Endothelial cell of umbilical vein (primary cell): ENCODE results near the gene NUDT2. TPM values are rescaled to one million over a fixed set of nuclear protein-coding genes. Genes with fewer than 3 reads are reported as not detected.

Experiments used
- BruUV-seq: library from RNA; stranded (reverse); fragments of 400-500 nt; replicated peaks from 2 replicates; lab custom pipeline; 2021; lab: Mats Ljungman, UMichigan
- CTCF ChIA-PET: fragments of 300-600, 350-600 bp; sonication (Branson Sonifier 250); formaldehyde crosslinking; loops from one replicate; lab custom pipeline; 2021; ENCODE audit warnings: antibody characterized with exemption, inconsistent platforms; lab: Charles Lee
- POLR2A ChIA-PET: fragments of 300-600, 350-600 bp; sonication (Branson Sonifier 250); formaldehyde crosslinking; loops from one replicate; lab custom pipeline; 2021; ENCODE audit warnings: antibody characterized with exemption, inconsistent platforms; lab: Charles Lee
- DNase-seq: peaks from one replicate; pipeline ENCODE4 v3.0.0-alpha.2; 2011; ENCODE audit warnings: low read depth, low spot score
- FAIRE-seq: peaks from 2 replicates; lab custom pipeline; 2011; peaks lifted over from hg19 to GRCh38; lab: Jason Lieb, UNC
- H2AFZ ChIP-seq: 2 replicates; pipeline ENCODE4 v1.6.0; 2012; ENCODE audit warnings: low read depth, low read length, control low read depth, inconsistent platforms
- H3K27ac ChIP-seq: 2 replicates; pipeline ENCODE4 v1.5.1; 2011; ENCODE audit warnings: low read depth, mild to moderate bottlenecking, control low read depth, low read length, moderate library complexity; ENCODE audit not compliant: insufficient read depth
- H3K27me3 ChIP-seq, 2 experiments: 2 replicates each; pipeline versions ENCODE4 v1.6.0 to v1.6.1; 2011; ENCODE audit warnings: low read length in 2 of 2, mixed read lengths in 1 of 2; ENCODE audit not compliant: control insufficient read depth in 2 of 2, insufficient read depth in 2 of 2
- H3K36me3 ChIP-seq, 2 experiments: 2 replicates in 1 of 2; 3 replicates in 1 of 2; pipeline ENCODE4 v1.5.1; 2011; ENCODE audit warnings: low read length in 2 of 2, mild to moderate bottlenecking in 1 of 2, moderate library complexity in 1 of 2; ENCODE audit not compliant: control insufficient read depth in 2 of 2, insufficient read depth in 2 of 2; ENCODE audit errors: extremely low read depth in 1 of 2
- H3K4me1 ChIP-seq: 3 replicates; pipeline ENCODE4 v1.5.1; 2011; ENCODE audit warnings: mild to moderate bottlenecking, low read length; ENCODE audit not compliant: control insufficient read depth, insufficient read depth; ENCODE audit errors: extremely low read depth
- H3K4me2 ChIP-seq: 2 replicates; pipeline ENCODE4 v1.6.1; 2011; ENCODE audit warnings: low read length, control low read depth, mixed read lengths; ENCODE audit not compliant: insufficient read depth
- H3K4me3 ChIP-seq, 3 experiments: fragments of 200-600 bp in 1 of 3; sonication (generic), shearing (Covaris generic) in 1 of 3; replicated peaks in 1 of 3; 2 replicates each; pipeline ENCODE4 v1.5.1; 2011 to 2016; ENCODE audit warnings: control low read depth in 3 of 3, low read length in 3 of 3, mild to moderate bottlenecking in 2 of 3, inconsistent platforms in 1 of 3, low read depth in 1 of 3, moderate library complexity in 1 of 3; ENCODE audit not compliant: insufficient read depth in 1 of 3
- H3K79me2 ChIP-seq: 2 replicates; pipeline ENCODE4 v1.6.0; 2012; ENCODE audit warnings: low read length, inconsistent platforms; ENCODE audit not compliant: control insufficient read depth, insufficient read depth
- H3K9ac ChIP-seq: replicated peaks from 2 replicates; pipeline ENCODE3; 2011; ENCODE audit warnings: low read length, control low read depth; ENCODE audit not compliant: insufficient read depth; ENCODE audit errors: extremely low read depth
- H3K9me1 ChIP-seq: replicated peaks from 3 replicates; pipeline ENCODE4 v1.6.0; 2011; ENCODE audit warnings: mild to moderate bottlenecking, low read length; ENCODE audit not compliant: control insufficient read depth, insufficient read depth; ENCODE audit errors: extremely low read depth
- H3K9me3 ChIP-seq: replicated peaks from 2 replicates; pipeline ENCODE4 v1.5.1; 2012; ENCODE audit warnings: low read length, inconsistent platforms; ENCODE audit not compliant: control insufficient read depth, insufficient read depth
- H4K20me1 ChIP-seq: replicated peaks from 2 replicates; pipeline ENCODE3; 2011; ENCODE audit warnings: mild to moderate bottlenecking, low read length; ENCODE audit not compliant: control insufficient read depth, insufficient read depth; ENCODE audit errors: extremely low read depth
- EZH2 ChIP-seq: IDR thresholded peaks from 2 replicates; pipeline ENCODE4 v1.6.1; 2012; ENCODE audit warnings: borderline replicate concordance, low read depth, mild to moderate bottlenecking, moderate library complexity, low read length, inconsistent platforms; ENCODE audit not compliant: severe bottlenecking
- FOS ChIP-seq: IDR thresholded peaks from 2 replicates; pipeline ENCODE4 v1.6.1; 2011; ENCODE audit warnings: mild to moderate bottlenecking, low read length, moderate library complexity, borderline replicate concordance; ENCODE audit not compliant: insufficient read depth
- GATA2 ChIP-seq: IDR thresholded peaks from 2 replicates; pipeline ENCODE4 v1.7.0; 2011; ENCODE audit warnings: low read depth, mild to moderate bottlenecking, moderate library complexity, mixed read lengths, low read length; ENCODE audit not compliant: insufficient read length, insufficient read depth
- JUN ChIP-seq: IDR thresholded peaks from 2 replicates; pipeline ENCODE4 v1.6.1; 2011; ENCODE audit warnings: borderline replicate concordance, low read depth; ENCODE audit not compliant: insufficient read length, insufficient read depth
- MYC ChIP-seq: IDR thresholded peaks from one replicate; pipeline ENCODE4 v1.6.1; 2011; ENCODE audit warnings: mild to moderate bottlenecking, low read depth, low read length
- POLR2AphosphoS5 ChIP-seq: IDR thresholded peaks from 2 replicates; pipeline ENCODE4 v1.6.1; 2012; ENCODE audit warnings: low read depth, mild to moderate bottlenecking, control low read depth, low read length, moderate library complexity; ENCODE audit not compliant: insufficient read depth
- dilution Hi-C: fragments of 300-500 bp; cut with MboI; formaldehyde crosslinking; loops from one replicate; pipeline ENCODE4 v1.15.0; 2019; ENCODE audit warnings: low sequenced_read_pairs; ENCODE audit not compliant: extremely low pct_ligation_motif_present
- intact Hi-C: fragments of 100-400 bp; cut with micrococcal nuclease; formaldehyde crosslinking; loops from one replicate; pipeline ENCODE4 v1.10.0; 2022
- polyA plus RNA-seq, 4 experiments: library from polyadenylated mRNA; depleted of rRNA in 3 of 4; stranded (reverse) in 3 of 4; unstranded in 1 of 4; fragments of >200 nt; gene quantifications; 2 replicates each; pipeline versions ENCODE4 v1.2.1 to v1.2.3, GENCODE V29; 2011 to 2012; ENCODE audit warnings: missing spikeins in 1 of 4
- total RNA-seq: library from RNA; stranded (reverse); gene quantifications from 2 replicates; pipeline ENCODE4 v1.2.3, GENCODE V29; 2021
- TF ChIP-seq, protein P1 (sequence below), 2 donors: IDR thresholded peaks; 1 replicate in 1 of 2; 2 replicates in 1 of 2; pipeline ENCODE4 v1.5.1; 2011; ENCODE audit warnings: low read length in 2 of 2, mild to moderate bottlenecking in 2 of 2, moderate library complexity in 2 of 2, control low read depth in 1 of 2, inconsistent platforms in 1 of 2, low read depth in 1 of 2; ENCODE audit not compliant: insufficient read depth in 1 of 2; ENCODE audit errors: extremely low read depth in 1 of 2
- TF ChIP-seq, protein P2 (sequence below): IDR thresholded peaks from 2 replicates; pipeline ENCODE4 v1.6.1; 2011; ENCODE audit not compliant: insufficient read depth, insufficient read length

NUDT2 gene
- total and polyA plus RNA-seq, 2 donors (not counting 3 experiments of a cell fraction or from before 2014, with no cell fraction given), result 25.1 to 45.2 TPM

DNA sequence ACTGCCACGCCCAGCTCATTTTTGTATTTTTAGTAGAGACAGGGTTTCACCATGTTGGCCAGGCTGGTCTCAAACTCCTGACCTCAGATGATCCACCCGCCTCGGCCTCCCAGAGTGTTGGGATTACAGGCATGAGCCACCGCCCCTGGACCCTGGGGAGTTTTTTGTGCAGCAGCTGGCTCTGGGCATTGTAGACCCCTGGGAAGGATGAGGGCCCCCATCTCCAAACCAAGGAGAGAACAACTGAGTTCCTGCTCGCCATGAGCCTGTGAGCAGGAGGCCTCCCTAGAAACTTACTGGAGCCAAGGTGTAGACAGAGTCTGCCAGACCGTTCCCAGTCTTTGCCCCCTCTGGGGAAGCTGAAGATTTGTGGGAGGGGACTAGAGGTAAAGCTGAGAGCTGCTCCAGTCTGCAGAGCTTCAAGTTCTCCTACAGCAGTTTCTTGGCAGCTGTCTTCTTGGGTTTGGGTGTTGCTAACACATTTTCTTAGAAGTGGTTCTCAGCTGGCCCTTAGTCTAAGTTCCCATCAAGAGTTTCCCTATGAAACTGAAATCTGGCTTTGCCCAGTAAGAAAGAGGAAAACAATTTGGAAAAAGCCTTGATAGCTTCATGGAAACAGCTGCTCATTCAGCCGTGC, 12.4 kb downstream of the NUDT2 start:
- H3K9ac ChIP-seq, result no peak overlapping the region
- intact Hi-C loops (no loop called here), dilution Hi-C loops (no loop called here)
- ChIA-PET POLR2A (no interaction called here), CTCF (interaction anchor here (0.9 to 2.2 kb wide), 3 partner anchors 38 to 249 kb away, joined by 3 to 8 read pairs (median 5); no protein-coding TSS in a partner anchor)
- TF ChIP-seq, protein P1, sequence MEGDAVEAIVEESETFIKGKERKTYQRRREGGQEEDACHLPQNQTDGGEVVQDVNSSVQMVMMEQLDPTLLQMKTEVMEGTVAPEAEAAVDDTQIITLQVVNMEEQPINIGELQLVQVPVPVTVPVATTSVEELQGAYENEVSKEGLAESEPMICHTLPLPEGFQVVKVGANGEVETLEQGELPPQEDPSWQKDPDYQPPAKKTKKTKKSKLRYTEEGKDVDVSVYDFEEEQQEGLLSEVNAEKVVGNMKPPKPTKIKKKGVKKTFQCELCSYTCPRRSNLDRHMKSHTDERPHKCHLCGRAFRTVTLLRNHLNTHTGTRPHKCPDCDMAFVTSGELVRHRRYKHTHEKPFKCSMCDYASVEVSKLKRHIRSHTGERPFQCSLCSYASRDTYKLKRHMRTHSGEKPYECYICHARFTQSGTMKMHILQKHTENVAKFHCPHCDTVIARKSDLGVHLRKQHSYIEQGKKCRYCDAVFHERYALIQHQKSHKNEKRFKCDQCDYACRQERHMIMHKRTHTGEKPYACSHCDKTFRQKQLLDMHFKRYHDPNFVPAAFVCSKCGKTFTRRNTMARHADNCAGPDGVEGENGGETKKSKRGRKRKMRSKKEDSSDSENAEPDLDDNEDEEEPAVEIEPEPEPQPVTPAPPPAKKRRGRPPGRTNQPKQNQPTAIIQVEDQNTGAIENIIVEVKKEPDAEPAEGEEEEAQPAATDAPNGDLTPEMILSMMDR (IDR thresholded peaks at IDR 0.05; ENCODE audit: extremely low read depth in 1 of 2, insufficient read depth in 1 of 2, low read depth in 1 of 2, low read length in 2 of 2), result no peak
- no peak for DNase-seq
- H3K4me3 ChIP-seq, result no peak overlapping the region
- peaks cover 4 to 26% of the 10 kb centered on the region in 2 experiments for H3K36me3 ChIP-seq
- H3K9me1 ChIP-seq, result no peaks in the 10 kb centered on the region
- BruUV-seq, result no TSS peak
- no peak overlapping the region for H3K4me2 ChIP-seq
- H3K27ac ChIP-seq, result no peak overlapping the region
- no peak for FAIRE-seq
- no peaks in the 10 kb centered on the region for H3K27me3 ChIP-seq
- no peaks in the 10 kb centered on the region for H3K79me2 ChIP-seq
- no peaks in the 10 kb centered on the region for H4K20me1 ChIP-seq
- H2AFZ ChIP-seq, result no peak overlapping the region
- no peaks in the 10 kb centered on the region for H3K9me3 ChIP-seq
- no peaks in the 10 kb centered on the region for H3K4me1 ChIP-seq

DNA sequence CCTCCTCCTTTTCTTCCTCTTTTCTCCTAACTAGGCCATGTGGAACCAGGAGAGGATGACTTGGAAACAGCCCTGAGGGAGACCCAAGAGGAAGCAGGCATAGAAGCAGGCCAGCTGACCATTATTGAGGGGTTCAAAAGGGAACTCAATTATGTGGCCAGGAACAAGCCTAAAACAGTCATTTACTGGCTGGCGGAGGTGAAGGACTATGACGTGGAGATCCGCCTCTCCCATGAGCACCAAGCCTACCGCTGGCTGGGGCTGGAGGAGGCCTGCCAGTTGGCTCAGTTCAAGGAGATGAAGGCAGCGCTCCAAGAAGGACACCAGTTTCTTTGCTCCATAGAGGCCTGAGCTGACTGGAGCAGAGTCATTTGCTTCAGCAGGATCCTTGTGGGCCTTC, 13.7 kb downstream of the NUDT2 start:
- CTCF ChIA-PET, result interaction anchor here (1.0 to 2.2 kb wide), 3 partner anchors 15 to 37 kb away, joined by 3 to 8 read pairs (median 4); no protein-coding TSS in a partner anchor
- H3K27ac ChIP-seq, result no peak overlapping the region
- dilution Hi-C loops, result no loop called here
- intact Hi-C loops, result no loop called here
- no peaks in the 10 kb centered on the region for H3K27me3 ChIP-seq
- no peaks in the 10 kb centered on the region for H3K79me2 ChIP-seq
- H2AFZ ChIP-seq, result no peak overlapping the region
- H3K9me1 ChIP-seq, result no peaks in the 10 kb centered on the region
- H3K36me3 ChIP-seq, result peaks cover 4 to 26% of the 10 kb centered on the region in 2 experiments
- TF ChIP-seq FOS, result no peak
- TF ChIP-seq, protein P2, sequence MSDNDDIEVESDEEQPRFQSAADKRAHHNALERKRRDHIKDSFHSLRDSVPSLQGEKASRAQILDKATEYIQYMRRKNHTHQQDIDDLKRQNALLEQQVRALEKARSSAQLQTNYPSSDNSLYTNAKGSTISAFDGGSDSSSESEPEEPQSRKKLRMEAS, result no peak
- TF ChIP-seq, protein P1 (IDR thresholded peaks at IDR 0.05; ENCODE audit: extremely low read depth in 1 of 2, insufficient read depth in 1 of 2, low read depth in 1 of 2, low read length in 2 of 2), result no peak
- TF ChIP-seq EZH2, result no peak
- TF ChIP-seq MYC, result no peak
- no peak for TF ChIP-seq GATA2
- TF ChIP-seq POLR2AphosphoS5, result no peak
- no peak for TF ChIP-seq JUN
- H3K9me3 ChIP-seq, result no peaks in the 10 kb centered on the region
- no peak overlapping the region for H3K4me2 ChIP-seq
- BruUV-seq, result TSS peak; percentile 39
- no peak for DNase-seq
- FAIRE-seq, result no peak
- no peak overlapping the region for H3K9ac ChIP-seq
- no peaks in the 10 kb centered on the region for H4K20me1 ChIP-seq
- POLR2A ChIA-PET, result no interaction called here
- no peaks in the 10 kb centered on the region for H3K4me1 ChIP-seq
- no peak overlapping the region for H3K4me3 ChIP-seq
